H9 (cell line): ENCODE results near the gene TMTC3. TPM values are rescaled to one million over a fixed set of nuclear protein-coding genes. Genes with fewer than 3 reads are reported as not detected.

ENCODE experiments used
- DNase-seq: peaks from one replicate; pipeline ENCODE4 v3.0.0-alpha.2; 2017
- H2AFZ ChIP-seq: one replicate; pipeline ENCODE4 v1.6.1; 2013; ENCODE audit warnings: mild to moderate bottlenecking, low read length, control low read depth, moderate library complexity
- H2AK5ac ChIP-seq: 2 replicates; pipeline ENCODE4 v1.6.1; 2013; ENCODE audit warnings: low read length, control low read depth, mixed read lengths; ENCODE audit not compliant: insufficient read length
- H2BK120ac ChIP-seq: one replicate; pipeline ENCODE4 v1.6.1; 2013; ENCODE audit warnings: low read depth, mild to moderate bottlenecking, low read length, control low read depth, inconsistent platforms; ENCODE audit not compliant: poor library complexity, severe bottlenecking
- H2BK12ac ChIP-seq: 2 replicates; pipeline ENCODE4 v1.6.1; 2013; ENCODE audit warnings: low read length, control low read depth, mixed read lengths, low read depth; ENCODE audit not compliant: insufficient read length
- H2BK15ac ChIP-seq: 2 replicates; pipeline ENCODE4 v1.6.1; 2013; ENCODE audit warnings: low read depth, low read length, control low read depth
- H2BK20ac ChIP-seq: one replicate; pipeline ENCODE4 v1.6.1; 2013; ENCODE audit warnings: low read depth, mild to moderate bottlenecking, low read length, control low read depth, inconsistent platforms; ENCODE audit not compliant: poor library complexity, severe bottlenecking
- H2BK5ac ChIP-seq: 2 replicates; pipeline ENCODE4 v1.6.1; 2013; ENCODE audit warnings: low read length, control low read depth, mixed read lengths; ENCODE audit not compliant: insufficient read length
- H3K14ac ChIP-seq: 2 replicates; pipeline ENCODE4 v1.6.1; 2013; ENCODE audit warnings: low read length, control low read depth; ENCODE audit not compliant: insufficient read depth
- H3K18ac ChIP-seq: 2 replicates; pipeline ENCODE4 v1.6.1; 2013; ENCODE audit warnings: low read depth, mild to moderate bottlenecking, mixed read lengths, low read length, control low read depth; ENCODE audit not compliant: insufficient read length
- H3K23ac ChIP-seq: 2 replicates; pipeline ENCODE4 v1.6.1; 2013; ENCODE audit warnings: low read length, control low read depth, mixed read lengths, low read depth; ENCODE audit not compliant: insufficient read length
- H3K23me2 ChIP-seq: 2 replicates; pipeline ENCODE4 v1.6.1; 2013; ENCODE audit warnings: low read depth, mild to moderate bottlenecking, mixed read lengths, low read length, control low read depth; ENCODE audit not compliant: insufficient read length, poor library complexity, severe bottlenecking
- H3K27ac ChIP-seq: 2 replicates; pipeline ENCODE4 v1.5.1; 2013; ENCODE audit warnings: low read length, control low read depth, mixed read lengths, low read depth; ENCODE audit not compliant: insufficient read length
- H3K27me3 ChIP-seq: 2 replicates; pipeline ENCODE4 v1.6.1; 2013; ENCODE audit warnings: low read length, control low read depth, inconsistent platforms; ENCODE audit not compliant: insufficient read depth
- H3K4ac ChIP-seq: 2 replicates; pipeline ENCODE4 v1.6.1; 2013; ENCODE audit warnings: low read depth, mild to moderate bottlenecking, control low read depth, inconsistent platforms, low read length, moderate library complexity
- H3K4me1 ChIP-seq: 2 replicates; pipeline ENCODE4 v1.6.1; 2013; ENCODE audit warnings: low read length, control low read depth, inconsistent platforms; ENCODE audit not compliant: insufficient read depth
- H3K4me2 ChIP-seq: 2 replicates; pipeline ENCODE4 v1.6.1; 2013; ENCODE audit warnings: low read length, control low read depth, mixed read lengths; ENCODE audit not compliant: insufficient read length, insufficient read depth
- H3K56ac ChIP-seq: 2 replicates; pipeline ENCODE4 v1.6.1; 2013; ENCODE audit warnings: low read depth, mild to moderate bottlenecking, mixed read lengths, low read length, control low read depth; ENCODE audit not compliant: insufficient read length
- H3K79me1 ChIP-seq: 2 replicates; pipeline ENCODE4 v1.6.1; 2013; ENCODE audit warnings: low read depth, mild to moderate bottlenecking, moderate library complexity, low read length, control low read depth, inconsistent platforms; ENCODE audit not compliant: insufficient read depth, poor library complexity, severe bottlenecking
- H3K79me2 ChIP-seq: 2 replicates; pipeline ENCODE4 v1.6.1; 2013; ENCODE audit warnings: low read length, control low read depth, inconsistent platforms; ENCODE audit not compliant: insufficient read depth
- H3K9ac ChIP-seq: 2 replicates; pipeline ENCODE4 v1.6.1; 2013; ENCODE audit warnings: low read length, control low read depth, mixed read lengths; ENCODE audit not compliant: insufficient read length; ENCODE audit errors: extremely low read depth
- H3K9me3 ChIP-seq: one replicate; pipeline ENCODE4 v1.6.1; 2013; ENCODE audit warnings: low read depth, low read length, inconsistent platforms; ENCODE audit not compliant: control insufficient read depth
- H3T11ph ChIP-seq: one replicate; pipeline ENCODE4 v1.6.1; 2013; ENCODE audit warnings: mild to moderate bottlenecking, low read length, control low read depth, inconsistent platforms
- H4K20me1 ChIP-seq: one replicate; pipeline ENCODE4 v1.6.1; 2013; ENCODE audit not compliant: control insufficient read depth, insufficient read length, insufficient read depth
- H4K5ac ChIP-seq: 2 replicates; pipeline ENCODE4 v1.6.1; 2013; ENCODE audit warnings: low read depth, mild to moderate bottlenecking, mixed read lengths, low read length, control low read depth; ENCODE audit not compliant: insufficient read length
- H4K8ac ChIP-seq: replicated peaks from 2 replicates; pipeline ENCODE4 v1.6.1; 2013; ENCODE audit warnings: low read length, control low read depth, mixed read lengths, low read depth; ENCODE audit not compliant: insufficient read length
- H4K91ac ChIP-seq: 2 replicates; pipeline ENCODE4 v1.6.1; 2013; ENCODE audit warnings: low read depth, mild to moderate bottlenecking, moderate library complexity, mixed read lengths, low read length, control low read depth; ENCODE audit not compliant: insufficient read length
- H3K27ac Mint-ChIP-seq, 3 experiments: 2 replicates in 2 of 3; 3 replicates in 1 of 3; pipeline ENCODE4 v1.8.0; 2020 to 2021; ENCODE audit warnings: mixed read lengths in 3 of 3, mild to moderate bottlenecking in 1 of 3, moderate library complexity in 1 of 3
- H3K27me3 Mint-ChIP-seq: 2 replicates; pipeline ENCODE4 v1.8.0; 2021; ENCODE audit warnings: low read depth, mild to moderate bottlenecking, moderate library complexity, mixed read lengths
- H3K36me3 Mint-ChIP-seq, 3 experiments: 2 replicates in 2 of 3; 3 replicates in 1 of 3; pipeline ENCODE4 v1.8.0; 2020 to 2021; ENCODE audit warnings: low read depth in 3 of 3, mixed read lengths in 3 of 3; ENCODE audit not compliant: insufficient read depth in 1 of 3
- H3K4me1 Mint-ChIP-seq, 2 experiments: 2 replicates each; pipeline ENCODE4 v1.8.0; 2020; ENCODE audit warnings: mixed read lengths in 2 of 2
- H3K4me3 Mint-ChIP-seq, 2 experiments: 2 replicates in 1 of 2; 3 replicates in 1 of 2; pipeline ENCODE4 v1.8.0; 2020 to 2021; ENCODE audit warnings: mild to moderate bottlenecking in 2 of 2, mixed read lengths in 2 of 2, moderate library complexity in 1 of 2
- H3K9me3 Mint-ChIP-seq, 2 experiments: 2 replicates in 1 of 2; 3 replicates in 1 of 2; pipeline ENCODE4 v1.8.0; 2020; ENCODE audit warnings: mild to moderate bottlenecking in 2 of 2, mixed read lengths in 2 of 2, moderate library complexity in 1 of 2
- WGBS: extraction: QIAGEN DNeasy Blood & Tissue Kit; methylation state at CpG from one replicate; pipeline ENCODE4 v1.1.7; 2013; ENCODE audit warnings: missing lambda C conversion rate, low lambda C conversion rate, mixed read lengths; ENCODE audit not compliant: insufficient read length; ENCODE audit errors: extremely low coverage; 5-methylcytosine and 5-hydroxymethylcytosine counted together
- total RNA-seq: library from RNA; stranded (reverse); gene quantifications from 2 replicates; pipeline ENCODE4 v1.2.1, GENCODE V29; 2021
- TF ChIP-seq, protein P1 (sequence below): fragments of 200-600 bp; sonication (generic); conservative IDR thresholded peaks from 3 replicates; pipeline ENCODE4 v1.8.0; 2021; ENCODE audit warnings: antibody characterized with exemption, mild to moderate bottlenecking

The TMTC3 gene
- total RNA-seq, 1 experiment from 2014 or later: 37.7 TPM

DNA sequence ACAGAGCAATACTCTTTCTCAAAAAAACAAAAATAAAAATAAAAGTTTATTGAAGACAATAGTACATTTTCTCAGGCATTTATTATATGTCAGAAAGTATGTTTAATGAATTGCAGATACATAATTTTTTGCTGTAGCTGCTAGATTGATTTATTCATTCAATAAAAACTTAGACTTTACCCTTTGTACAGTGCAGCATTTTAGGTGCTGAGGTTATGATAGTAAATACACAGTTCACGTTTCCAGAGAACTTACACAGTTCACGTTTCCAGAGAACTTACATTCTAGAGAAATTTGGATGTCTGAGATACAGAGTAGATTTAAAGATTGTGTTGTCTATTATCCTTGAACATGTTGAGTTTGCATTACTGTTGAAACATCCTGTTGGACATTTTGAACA lies 25.3 kb downstream of the TMTC3 start:
- H3K9ac ChIP-seq: no peak overlapping the region
- Mint-ChIP-seq H3K36me3 (peaks cover 20 to 49% (median 32%) of the 10 kb centered on the region in 3 experiments; a peak in 6 of 7 replicates), H3K4me1 (peaks cover under 1 to 2% of the 10 kb centered on the region in 2 experiments; a peak in 3 of 4 replicates), H3K4me3 (no peak overlapping the region), H3K27ac (no peak overlapping the region), H3K9me3 (no peaks in the 10 kb centered on the region), H3K27me3 (no peaks in the 10 kb centered on the region)
- H2BK120ac ChIP-seq: no peak overlapping the region
- no peak overlapping the region for H3K56ac ChIP-seq
- H2AK5ac ChIP-seq: no peak overlapping the region
- H2BK12ac ChIP-seq: no peak overlapping the region
- no peaks in the 10 kb centered on the region for H3K4me1 ChIP-seq
- H3K18ac ChIP-seq: no peak overlapping the region
- no peaks in the 10 kb centered on the region for H3K9me3 ChIP-seq
- H4K91ac ChIP-seq: no peak overlapping the region
- no peaks in the 10 kb centered on the region for H4K20me1 ChIP-seq
- H2BK20ac ChIP-seq: no peak overlapping the region
- H3T11ph ChIP-seq: no peak overlapping the region
- H3K4ac ChIP-seq: no peak overlapping the region
- H3K27ac ChIP-seq: no peak overlapping the region
- no peak overlapping the region for H3K14ac ChIP-seq
- H2BK15ac ChIP-seq: no peak overlapping the region
- no peak overlapping the region for H4K5ac ChIP-seq
- H3K23ac ChIP-seq: no peak overlapping the region
- H3K27me3 ChIP-seq: no peaks in the 10 kb centered on the region
- H2AFZ ChIP-seq: no peak overlapping the region
- no peak for DNase-seq
- no peak overlapping the region for H3K4me2 ChIP-seq
- no peaks in the 10 kb centered on the region for H3K23me2 ChIP-seq
- TF ChIP-seq, protein P1, sequence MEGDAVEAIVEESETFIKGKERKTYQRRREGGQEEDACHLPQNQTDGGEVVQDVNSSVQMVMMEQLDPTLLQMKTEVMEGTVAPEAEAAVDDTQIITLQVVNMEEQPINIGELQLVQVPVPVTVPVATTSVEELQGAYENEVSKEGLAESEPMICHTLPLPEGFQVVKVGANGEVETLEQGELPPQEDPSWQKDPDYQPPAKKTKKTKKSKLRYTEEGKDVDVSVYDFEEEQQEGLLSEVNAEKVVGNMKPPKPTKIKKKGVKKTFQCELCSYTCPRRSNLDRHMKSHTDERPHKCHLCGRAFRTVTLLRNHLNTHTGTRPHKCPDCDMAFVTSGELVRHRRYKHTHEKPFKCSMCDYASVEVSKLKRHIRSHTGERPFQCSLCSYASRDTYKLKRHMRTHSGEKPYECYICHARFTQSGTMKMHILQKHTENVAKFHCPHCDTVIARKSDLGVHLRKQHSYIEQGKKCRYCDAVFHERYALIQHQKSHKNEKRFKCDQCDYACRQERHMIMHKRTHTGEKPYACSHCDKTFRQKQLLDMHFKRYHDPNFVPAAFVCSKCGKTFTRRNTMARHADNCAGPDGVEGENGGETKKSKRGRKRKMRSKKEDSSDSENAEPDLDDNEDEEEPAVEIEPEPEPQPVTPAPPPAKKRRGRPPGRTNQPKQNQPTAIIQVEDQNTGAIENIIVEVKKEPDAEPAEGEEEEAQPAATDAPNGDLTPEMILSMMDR: no peak
- H4K8ac ChIP-seq: no peak overlapping the region
- no peaks in the 10 kb centered on the region for H3K79me1 ChIP-seq
- no peak overlapping the region for H2BK5ac ChIP-seq
- no CpG with 5 or more reads among the region's 2 CpGs for WGBS
- H3K79me2 ChIP-seq: no peaks in the 10 kb centered on the region
